OCI-LY3 (cell line): ENCODE data around the gene ZC3H7B.
"Not testable (repeated sequence)": the region's sequence is repeated elsewhere in the genome, so short reads cannot be mapped to it uniquely, and the experiment has no call there.

Source experiments
- H2AFZ ChIP-seq: fragments of 200-600, 300-600 bp; shearing (Covaris generic); 2 replicates; pipeline ENCODE4 v1.6.0; 2014; ENCODE audit warnings: antibody characterized with exemption, low read depth, low read length
- H3K27ac ChIP-seq: fragments of 200-600, 300-600 bp; sonication (generic); 2 replicates; pipeline ENCODE4 v1.5.1; 2014; ENCODE audit warnings: mild to moderate bottlenecking, low read length, moderate library complexity, mixed read lengths
- H3K27me3 ChIP-seq: fragments of 200-600, 300-600 bp; sonication (generic); 2 replicates; pipeline ENCODE4 v1.6.1; 2014; ENCODE audit warnings: low read depth, low read length, mixed read lengths
- H3K36me3 ChIP-seq: fragments of 200-600, 300-600 bp; sonication (generic); replicated peaks from 2 replicates; pipeline ENCODE3; 2014; ENCODE audit warnings: low read depth, low read length, mixed read lengths
- H3K4me1 ChIP-seq: fragments of 300-600, 200-600 bp; sonication (generic); 2 replicates; pipeline ENCODE4 v1.6.1; 2014; ENCODE audit warnings: low read length, mixed read lengths
- H3K4me2 ChIP-seq: fragments of 200-600, 300-600 bp; sonication (generic); 2 replicates; pipeline ENCODE4 v1.6.1; 2014; ENCODE audit warnings: low read length, mixed read lengths
- H3K4me3 ChIP-seq: fragments of 300-600, 200-600 bp; sonication (generic); 2 replicates; pipeline ENCODE4 v1.5.1; 2014; ENCODE audit warnings: antibody characterized with exemption, mild to moderate bottlenecking, low read length, moderate library complexity
- H3K79me2 ChIP-seq: fragments of 300-600, 200-600 bp; shearing (Covaris generic); 2 replicates; pipeline ENCODE4 v1.6.1; 2014; ENCODE audit warnings: mild to moderate bottlenecking, low read length, mixed read lengths
- H3K9ac ChIP-seq: fragments of 300-600, 200-600 bp; shearing (Covaris generic); 2 replicates; pipeline ENCODE4 v1.6.0; 2014; ENCODE audit warnings: mild to moderate bottlenecking, low read length, moderate library complexity
- H3K9me3 ChIP-seq: fragments of 200-600, 300-600 bp; shearing (Covaris generic); 2 replicates; pipeline ENCODE4 v1.6.1; 2014; ENCODE audit warnings: low read length, mixed read lengths; ENCODE audit not compliant: insufficient read depth
- H4K20me1 ChIP-seq: fragments of 200-600, 300-600 bp; sonication (generic); 2 replicates; pipeline ENCODE4 v1.6.1; 2016; ENCODE audit warnings: low read length, mixed read lengths; ENCODE audit not compliant: insufficient read depth
- EZH2phosphoT487 ChIP-seq: fragments of 200-600 bp; shearing (Covaris generic); IDR thresholded peaks from 2 replicates; pipeline ENCODE4 v1.6.1; 2018; ENCODE audit warnings: antibody characterized with exemption, mixed run types, low read depth
- TF ChIP-seq, protein P1 (sequence below): fragments of 200-600, 300-600 bp; sonication (generic); IDR thresholded peaks from 2 replicates; pipeline ENCODE4 v1.5.1; 2014; ENCODE audit warnings: antibody characterized with exemption, low read length, low read depth

Gene ZC3H7B

DNA sequence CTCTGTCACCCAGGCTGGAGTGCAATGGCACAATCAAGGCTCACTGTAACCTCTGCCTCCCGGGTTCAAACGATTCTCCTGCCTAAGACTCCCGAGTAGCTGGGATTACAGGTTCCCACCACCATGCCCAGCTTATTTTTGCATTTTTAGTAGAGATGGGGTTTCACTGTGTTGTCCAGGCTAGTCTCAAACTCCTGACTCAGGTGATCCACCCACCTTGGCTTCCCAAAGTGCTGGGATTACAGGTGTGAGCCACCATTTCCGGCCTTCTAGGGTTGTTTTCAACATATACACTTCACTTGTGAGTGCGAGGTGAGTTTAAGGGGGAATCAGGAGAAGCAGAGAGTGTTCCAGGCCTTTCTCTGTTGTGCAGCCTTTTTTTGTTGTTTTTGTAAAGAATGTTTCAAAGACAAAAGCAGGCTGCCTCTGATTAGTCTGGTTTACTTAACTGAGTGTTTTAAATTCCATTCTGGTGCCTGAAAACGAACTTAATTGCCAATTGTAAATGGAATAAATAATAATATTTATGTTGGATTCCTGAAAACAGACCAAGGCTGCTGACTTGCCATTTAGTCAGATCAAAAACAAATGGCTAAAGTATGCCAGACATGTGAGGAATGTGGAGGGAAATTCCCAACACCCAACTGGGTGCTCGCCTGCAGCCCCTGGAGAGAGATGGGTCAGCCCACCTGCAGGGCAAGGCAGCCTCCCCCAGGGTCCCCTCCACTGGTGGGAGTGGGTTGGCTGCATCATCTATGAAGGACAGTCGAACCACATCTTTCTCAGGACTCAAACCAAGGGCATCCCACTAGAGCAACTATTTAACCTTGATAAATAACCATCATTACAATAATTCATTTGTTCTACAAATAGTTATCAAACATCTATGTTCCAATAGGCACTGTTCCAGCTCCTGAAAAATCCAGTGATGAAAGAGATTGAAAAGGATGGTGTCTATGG lies 10.8 kb upstream of the ZC3H7B start:
- Histone ChIP-seq H4K20me1 (no peaks in the 10 kb centered on the region), H3K9ac (no peak overlapping the region), H3K27me3 (no peaks in the 10 kb centered on the region), H3K4me3 (no peak overlapping the region), H3K9me3 (no peaks in the 10 kb centered on the region), H3K79me2 (peaks cover 4% of the 10 kb centered on the region), H3K27ac (no peak overlapping the region), H3K4me2 (no peak overlapping the region), H2AFZ (no peak overlapping the region), H3K4me1 (peaks cover 5% of the 10 kb centered on the region), H3K36me3 (no peaks in the 10 kb centered on the region)
- TF ChIP-seq, protein P1, sequence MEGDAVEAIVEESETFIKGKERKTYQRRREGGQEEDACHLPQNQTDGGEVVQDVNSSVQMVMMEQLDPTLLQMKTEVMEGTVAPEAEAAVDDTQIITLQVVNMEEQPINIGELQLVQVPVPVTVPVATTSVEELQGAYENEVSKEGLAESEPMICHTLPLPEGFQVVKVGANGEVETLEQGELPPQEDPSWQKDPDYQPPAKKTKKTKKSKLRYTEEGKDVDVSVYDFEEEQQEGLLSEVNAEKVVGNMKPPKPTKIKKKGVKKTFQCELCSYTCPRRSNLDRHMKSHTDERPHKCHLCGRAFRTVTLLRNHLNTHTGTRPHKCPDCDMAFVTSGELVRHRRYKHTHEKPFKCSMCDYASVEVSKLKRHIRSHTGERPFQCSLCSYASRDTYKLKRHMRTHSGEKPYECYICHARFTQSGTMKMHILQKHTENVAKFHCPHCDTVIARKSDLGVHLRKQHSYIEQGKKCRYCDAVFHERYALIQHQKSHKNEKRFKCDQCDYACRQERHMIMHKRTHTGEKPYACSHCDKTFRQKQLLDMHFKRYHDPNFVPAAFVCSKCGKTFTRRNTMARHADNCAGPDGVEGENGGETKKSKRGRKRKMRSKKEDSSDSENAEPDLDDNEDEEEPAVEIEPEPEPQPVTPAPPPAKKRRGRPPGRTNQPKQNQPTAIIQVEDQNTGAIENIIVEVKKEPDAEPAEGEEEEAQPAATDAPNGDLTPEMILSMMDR = no peak
- no peak for TF ChIP-seq EZH2phosphoT487

DNA sequence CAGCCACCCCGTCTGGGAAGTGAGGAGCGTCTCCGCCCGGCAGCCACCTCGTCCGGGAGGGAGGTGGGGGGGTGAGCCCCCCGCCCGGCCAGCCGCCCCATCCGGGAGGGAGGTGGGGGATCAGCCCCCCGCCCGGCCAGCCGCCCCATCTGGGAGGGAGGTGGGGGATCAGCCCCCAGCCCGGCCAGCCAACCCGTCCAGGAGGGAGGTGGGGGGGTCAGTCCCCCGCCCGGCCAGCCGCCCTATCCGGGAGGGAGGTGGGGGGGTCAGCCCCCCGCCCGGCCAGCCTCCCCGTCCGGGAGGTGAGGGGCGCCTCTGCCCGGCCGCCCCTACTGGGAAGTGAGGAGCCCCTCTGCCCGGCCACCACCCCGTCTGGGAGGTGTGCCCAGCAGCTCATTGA lies 6.5 kb upstream of the ZC3H7B start:
- not testable (repeated sequence) for H3K9me3 ChIP-seq, H3K4me3 ChIP-seq, H3K4me2 ChIP-seq, H3K27ac ChIP-seq, H4K20me1 ChIP-seq, H2AFZ ChIP-seq, H3K36me3 ChIP-seq, H3K9ac ChIP-seq, H3K79me2 ChIP-seq, H3K4me1 ChIP-seq, H3K27me3 ChIP-seq

DNA sequence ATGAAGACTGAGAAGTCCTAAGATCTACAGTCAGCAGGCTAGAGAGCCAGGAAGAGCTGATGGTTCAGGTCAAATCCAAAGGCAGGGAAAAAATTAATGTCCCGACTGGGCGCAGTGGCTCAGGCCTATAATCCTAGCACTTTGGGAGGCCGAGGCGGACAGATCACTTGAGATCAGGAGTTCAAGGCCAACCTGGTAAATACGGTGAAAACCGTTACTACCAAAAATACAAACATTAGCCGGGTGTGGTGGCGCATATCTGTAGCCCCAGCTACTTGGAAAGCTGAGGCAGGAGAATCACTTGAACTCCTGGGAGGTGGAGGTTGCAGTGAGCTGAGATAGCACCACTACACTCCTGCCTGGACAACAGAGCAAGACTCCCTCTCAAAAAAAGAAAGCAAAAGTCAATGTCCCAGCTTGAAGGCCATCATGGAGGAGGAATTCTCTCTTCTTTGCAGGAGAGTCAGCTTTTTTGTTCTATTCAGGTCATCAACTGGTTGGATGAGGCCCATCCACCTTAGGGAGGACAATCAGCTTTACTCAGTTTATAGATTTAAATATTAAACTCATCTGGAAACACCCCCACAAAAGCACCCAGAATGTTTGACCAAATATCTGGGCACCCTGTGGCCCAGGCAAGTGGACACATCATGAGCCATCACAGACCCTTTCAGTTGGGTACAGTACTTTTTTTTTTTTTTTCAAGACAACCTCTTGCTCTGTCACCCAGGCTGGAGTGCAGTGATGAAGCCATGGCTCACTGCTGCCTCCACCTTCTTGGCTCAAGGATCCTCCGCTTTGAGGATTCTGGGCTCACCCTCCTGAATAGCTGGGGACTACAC lies 4.3 kb upstream of the ZC3H7B start:
- H2AFZ ChIP-seq = no peak overlapping the region
- no peak for TF ChIP-seq EZH2phosphoT487
- TF ChIP-seq, protein P1 = no peak
- H3K9me3 ChIP-seq = no peaks in the 10 kb centered on the region
- no peaks in the 10 kb centered on the region for H3K27me3 ChIP-seq
- H3K27ac ChIP-seq = no peak overlapping the region
- H3K4me1 ChIP-seq = peaks cover 9% of the 10 kb centered on the region
- H3K9ac ChIP-seq = no peak overlapping the region
- no peaks in the 10 kb centered on the region for H4K20me1 ChIP-seq
- no peak overlapping the region for H3K4me3 ChIP-seq
- no peaks in the 10 kb centered on the region for H3K36me3 ChIP-seq
- H3K4me2 ChIP-seq = no peak overlapping the region
- peaks cover 15% of the 10 kb centered on the region for H3K79me2 ChIP-seq

DNA sequence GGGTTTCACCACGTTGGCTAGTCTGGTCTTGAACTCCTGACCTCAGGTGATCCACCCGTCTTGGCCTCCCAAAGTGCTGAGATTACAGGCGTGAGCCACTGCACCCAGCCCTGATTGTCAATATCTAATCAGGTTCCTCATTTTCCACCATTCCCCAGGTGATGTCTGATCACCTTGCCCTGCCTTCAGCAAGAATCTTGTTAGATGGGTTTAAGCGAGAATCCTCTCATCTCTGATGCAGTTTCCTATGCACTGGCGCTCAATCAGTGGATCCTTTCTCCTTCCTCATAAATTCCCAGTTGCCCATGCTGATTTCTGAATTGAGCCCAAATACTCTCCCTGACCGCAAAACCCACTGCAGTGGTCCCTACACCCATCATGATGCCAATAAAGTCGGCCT lies 664 bp upstream of the ZC3H7B start:
- H3K4me2 ChIP-seq = peak overlapping the region; percentile 89
- peaks cover 10% of the 10 kb centered on the region for H3K36me3 ChIP-seq
- TF ChIP-seq, protein P1 = no peak
- TF ChIP-seq EZH2phosphoT487 = no peak
- peak overlapping the region; percentile 65 for H3K27ac ChIP-seq
- peaks cover 51% of the 10 kb centered on the region for H3K79me2 ChIP-seq
- H3K4me1 ChIP-seq = peaks cover 17% of the 10 kb centered on the region
- no peaks in the 10 kb centered on the region for H3K27me3 ChIP-seq
- peaks cover 13% of the 10 kb centered on the region for H4K20me1 ChIP-seq
- peak overlapping the region; percentile 71 for H2AFZ ChIP-seq
- peak overlapping the region; percentile 93 for H3K9ac ChIP-seq
- peak overlapping the region; percentile 87 for H3K4me3 ChIP-seq
- no peaks in the 10 kb centered on the region for H3K9me3 ChIP-seq
